ENCODE data around the gene STPG4. TPM values are rescaled to one million over a fixed set of nuclear protein-coding genes. Genes with fewer than 3 reads are reported as not detected.
A peak's percentile ranks its signal among the peaks of the same experiment; 100 is the strongest.

Gene STPG4
- total and polyA plus RNA-seq, 7 experiments from 2014 or later = 0.24 to 0.95 (median 0.73) TPM; not detected in 4

DNA sequence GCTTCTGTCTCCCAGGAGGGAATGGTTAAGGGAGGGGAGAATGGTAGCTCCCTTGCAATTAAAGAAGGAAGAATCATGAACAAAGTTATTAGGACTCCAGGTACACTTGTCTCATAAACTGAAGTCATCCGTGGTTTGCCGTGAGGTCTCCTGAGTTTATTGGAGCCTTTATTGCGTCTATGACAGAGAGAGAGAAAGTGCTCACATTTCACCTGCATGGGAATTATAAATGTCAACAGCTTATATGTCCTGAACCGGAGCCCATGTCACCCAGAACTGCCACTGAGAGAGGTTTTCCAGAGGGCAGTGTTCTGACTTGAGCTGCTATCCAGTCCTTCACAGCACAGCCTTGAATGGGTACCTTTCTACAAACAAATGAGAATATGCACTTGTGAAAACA lies 104.3 kb downstream of the STPG4 start:
- POLR2A ChIA-PET = no interaction called here
- Histone ChIP-seq H3K4me3 (ENCODE audit: low read length) (no peak overlapping the region), H3K9me3 (ENCODE audit: control insufficient read depth in 2 of 3, low read length in 3 of 3) (no peaks in the 10 kb centered on the region), H3K36me3 (ENCODE audit: control insufficient read depth in 2 of 3, insufficient read depth in 3 of 3, low read length in 3 of 3) (peaks cover 0 to 75% (median 0%) of the 10 kb centered on the region in 3 experiments), H3K4me1 (ENCODE audit: control insufficient read depth in 2 of 2, insufficient read depth in 2 of 2, low read length in 2 of 2) (peaks cover 0 to 2% of the 10 kb centered on the region in 2 donors), H3K27ac (ENCODE audit: low read depth, low read length) (no peak overlapping the region), H3K27me3 (ENCODE audit: control insufficient read depth in 2 of 2, insufficient read depth in 2 of 2, low read length in 2 of 2) (no peaks in the 10 kb centered on the region)
- Mint-ChIP-seq H3K4me1 (peaks cover 1 to 20% (median 10%) of the 10 kb centered on the region in 7 donors), H3K36me3 (peaks cover 2 to 64% (median 16%) of the 10 kb centered on the region in 5 donors), H3K27me3 (no peaks in the 10 kb centered on the region), H3K27ac (no peak overlapping the region), H3K9me3 (no peaks in the 10 kb centered on the region), H3K4me3 (no peak overlapping the region)
- CTCF ChIA-PET = no interaction called here
- ATAC-seq (no peak), DNase-seq (no peak)
- intact Hi-C loops (cut with micrococcal nuclease) = no loop called here

DNA sequence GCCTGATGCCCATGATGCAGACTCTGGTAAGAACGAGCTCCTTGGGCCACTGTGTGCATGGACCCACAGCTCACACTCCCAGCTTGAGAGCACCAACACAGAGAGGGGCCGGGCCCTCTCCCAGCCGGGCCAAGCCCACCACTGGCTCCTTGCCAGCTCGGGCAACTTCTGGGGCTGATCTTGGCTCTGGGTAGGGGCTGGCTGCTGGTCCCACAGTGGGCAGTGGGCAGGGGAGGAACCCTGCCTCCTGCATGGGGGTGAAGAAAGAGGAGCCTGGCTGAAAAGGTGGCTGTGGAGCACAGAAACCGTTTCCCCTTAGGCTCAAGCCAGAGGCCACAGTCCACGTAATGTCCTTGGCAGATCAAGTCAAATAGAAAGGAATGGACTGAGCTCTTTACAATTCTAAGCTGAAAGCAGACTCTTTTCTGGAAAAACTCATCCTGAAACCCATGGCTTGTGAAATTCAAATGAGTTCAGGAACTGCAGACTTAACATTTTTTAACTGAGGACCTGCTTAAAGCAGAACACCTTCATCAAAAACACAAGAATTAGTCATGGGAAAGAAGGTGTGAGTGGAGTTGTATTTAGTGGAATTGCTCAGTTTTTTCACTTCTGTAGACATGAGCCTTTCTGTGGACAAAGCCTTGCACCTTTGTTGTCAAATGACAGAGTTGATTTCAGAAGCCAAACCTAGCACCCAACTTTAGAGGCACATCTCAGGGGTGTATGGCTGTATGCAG lies 104.9 kb downstream of the STPG4 start:
- intact Hi-C loops (cut with micrococcal nuclease) = no loop called here
- Histone ChIP-seq H3K4me1 (ENCODE audit: control insufficient read depth in 2 of 2, insufficient read depth in 2 of 2, low read length in 2 of 2) (no peaks in the 10 kb centered on the region), H3K36me3 (ENCODE audit: control insufficient read depth in 2 of 3, insufficient read depth in 3 of 3, low read length in 3 of 3) (peaks cover 0 to 81% (median 0%) of the 10 kb centered on the region in 3 experiments), H3K27me3 (ENCODE audit: control insufficient read depth in 2 of 2, insufficient read depth in 2 of 2, low read length in 2 of 2) (no peaks in the 10 kb centered on the region), H3K27ac (ENCODE audit: low read depth, low read length) (no peak overlapping the region), H3K4me3 (ENCODE audit: low read length) (no peak overlapping the region), H3K9me3 (ENCODE audit: control insufficient read depth in 2 of 3, low read length in 3 of 3) (no peaks in the 10 kb centered on the region)
- Mint-ChIP-seq H3K4me1 (peaks cover 0 to 14% (median 7%) of the 10 kb centered on the region in 7 donors), H3K27ac (peak overlapping the region in 1 of 9 donors; percentile 65), H3K36me3 (peaks cover 7 to 65% (median 16%) of the 10 kb centered on the region in 5 donors), H3K27me3 (no peaks in the 10 kb centered on the region), H3K4me3 (no peak overlapping the region), H3K9me3 (no peaks in the 10 kb centered on the region)
- DNase-seq (no peak), ATAC-seq (no peak)
- ChIA-PET POLR2A (no interaction called here), CTCF (no interaction called here)

- peaks cover 0 to 88% (median 0%) of the 10 kb centered on the region in 3 experiments for H3K36me3 ChIP-seq (ENCODE audit: control insufficient read depth in 2 of 3, insufficient read depth in 3 of 3, low read length in 3 of 3)
Measured at GRCh38 chr2:47049502-47049901, 105.6 kb downstream of the STPG4 start.

GRCh38 chr2:47048801-47049480 lies 106.2 kb downstream of the STPG4 start:
- Histone ChIP-seq H3K9me3 (ENCODE audit: control insufficient read depth in 2 of 3, low read length in 3 of 3) (no peaks in the 10 kb centered on the region), H3K27ac (ENCODE audit: low read depth, low read length) (no peak overlapping the region), H3K27me3 (ENCODE audit: control insufficient read depth in 2 of 2, insufficient read depth in 2 of 2, low read length in 2 of 2) (no peaks in the 10 kb centered on the region), H3K4me3 (ENCODE audit: low read length) (no peak overlapping the region), H3K36me3 (ENCODE audit: control insufficient read depth in 2 of 3, insufficient read depth in 3 of 3, low read length in 3 of 3) (peaks cover 0 to 93% (median 0%) of the 10 kb centered on the region in 3 experiments), H3K4me1 (ENCODE audit: control insufficient read depth in 2 of 2, insufficient read depth in 2 of 2, low read length in 2 of 2) (no peaks in the 10 kb centered on the region)
- POLR2A ChIA-PET = no interaction called here
- Mint-ChIP-seq H3K9me3 (no peaks in the 10 kb centered on the region), H3K4me1 (peaks cover 0 to 7% (median 2%) of the 10 kb centered on the region in 7 donors), H3K27ac (no peak overlapping the region), H3K27me3 (no peaks in the 10 kb centered on the region), H3K4me3 (no peak overlapping the region), H3K36me3 (peaks cover 7 to 64% (median 16%) of the 10 kb centered on the region in 5 donors)
- DNase-seq (no peak), ATAC-seq (no peak)
- CTCF ChIA-PET = interaction anchor here (0.6 kb wide), 1 partner anchor 229 kb away, joined by 4 read pairs; no protein-coding TSS in a partner anchor
- intact Hi-C loops (cut with micrococcal nuclease) = no loop called here

More at GRCh38 chr2:47049502-47049901, 105.6 kb downstream of the STPG4 start:
- ATAC-seq (no peak), DNase-seq (no peak)
- no peaks in the 10 kb centered on the region for H3K9me3 Mint-ChIP-seq
- Histone ChIP-seq H3K27ac (ENCODE audit: low read depth, low read length) (no peak overlapping the region), H3K4me3 (ENCODE audit: low read length) (no peak overlapping the region), H3K4me1 (ENCODE audit: control insufficient read depth in 2 of 2, insufficient read depth in 2 of 2, low read length in 2 of 2) (no peaks in the 10 kb centered on the region), H3K9me3 (ENCODE audit: control insufficient read depth in 2 of 3, low read length in 3 of 3) (no peaks in the 10 kb centered on the region), H3K27me3 (ENCODE audit: control insufficient read depth in 2 of 2, insufficient read depth in 2 of 2, low read length in 2 of 2) (no peaks in the 10 kb centered on the region)
- intact Hi-C loops (cut with micrococcal nuclease) = no loop called here
- peaks cover 0 to 9% (median 4%) of the 10 kb centered on the region in 7 donors for H3K4me1 Mint-ChIP-seq
- ChIA-PET CTCF (no interaction called here), POLR2A (no interaction called here)
- H3K36me3 Mint-ChIP-seq = peaks cover 7 to 62% (median 16%) of the 10 kb centered on the region in 5 donors
- no peak overlapping the region for H3K27ac Mint-ChIP-seq
- H3K4me3 Mint-ChIP-seq = no peak overlapping the region
- H3K27me3 Mint-ChIP-seq = no peaks in the 10 kb centered on the region

- peak overlapping the region in 1 of 9 donors; percentile 32 for H3K27ac Mint-ChIP-seq
- no peaks in the 10 kb centered on the region for H3K27me3 ChIP-seq (ENCODE audit: control insufficient read depth in 2 of 2, insufficient read depth in 2 of 2, low read length in 2 of 2)
- no peak overlapping the region for H3K27ac ChIP-seq (ENCODE audit: low read depth, low read length)
- ChIA-PET CTCF (no interaction called here), POLR2A (no interaction called here)
- no peaks in the 10 kb centered on the region for H3K4me1 ChIP-seq (ENCODE audit: control insufficient read depth in 2 of 2, insufficient read depth in 2 of 2, low read length in 2 of 2)
- no peak overlapping the region for H3K4me3 Mint-ChIP-seq
- DNase-seq (no peak), ATAC-seq (no peak)
- no peaks in the 10 kb centered on the region for H3K9me3 Mint-ChIP-seq
- peaks cover 1 to 52% (median 9%) of the 10 kb centered on the region in 5 donors for H3K36me3 Mint-ChIP-seq
- H3K4me1 Mint-ChIP-seq = peaks cover 0 to 9% (median 0%) of the 10 kb centered on the region in 7 donors
- H3K4me3 ChIP-seq (ENCODE audit: low read length) = no peak overlapping the region
- peaks cover 0 to 85% (median 3%) of the 10 kb centered on the region in 3 experiments for H3K36me3 ChIP-seq (ENCODE audit: control insufficient read depth in 2 of 3, insufficient read depth in 3 of 3, low read length in 3 of 3)
- no peaks in the 10 kb centered on the region for H3K27me3 Mint-ChIP-seq
- intact Hi-C loops (cut with micrococcal nuclease) = no loop called here
- H3K9me3 ChIP-seq (ENCODE audit: control insufficient read depth in 2 of 3, low read length in 3 of 3) = no peaks in the 10 kb centered on the region
Measured at GRCh38 chr2:47046271-47046670, 108.8 kb downstream of the STPG4 start.

- peak overlapping the region in 3 of 9 donors; percentile 4 to 54 (median 52) for H3K27ac Mint-ChIP-seq
Measured at GRCh38 chr2:47043891-47044239, 111.2 kb downstream of the STPG4 start.

More at GRCh38 chr2:47043891-47044239, 111.2 kb downstream of the STPG4 start:
- Histone ChIP-seq H3K27ac (ENCODE audit: low read depth, low read length) (no peak overlapping the region), H3K27me3 (ENCODE audit: control insufficient read depth in 2 of 2, insufficient read depth in 2 of 2, low read length in 2 of 2) (no peaks in the 10 kb centered on the region), H3K9me3 (ENCODE audit: control insufficient read depth in 2 of 3, low read length in 3 of 3) (no peaks in the 10 kb centered on the region), H3K4me1 (ENCODE audit: control insufficient read depth in 2 of 2, insufficient read depth in 2 of 2, low read length in 2 of 2) (no peaks in the 10 kb centered on the region), H3K36me3 (ENCODE audit: control insufficient read depth in 2 of 3, insufficient read depth in 3 of 3, low read length in 3 of 3) (peaks cover 0 to 84% (median 3%) of the 10 kb centered on the region in 3 experiments), H3K4me3 (ENCODE audit: low read length) (no peak overlapping the region)
- Mint-ChIP-seq H3K9me3 (no peaks in the 10 kb centered on the region), H3K4me3 (no peak overlapping the region), H3K27me3 (no peaks in the 10 kb centered on the region), H3K36me3 (peaks cover 4 to 45% (median 13%) of the 10 kb centered on the region in 5 donors), H3K4me1 (peaks cover 1 to 13% (median 3%) of the 10 kb centered on the region in 7 donors)
- POLR2A ChIA-PET = no interaction called here
- ATAC-seq (no peak), DNase-seq (no peak)
- intact Hi-C loops (cut with micrococcal nuclease) = no loop called here
- CTCF ChIA-PET = no interaction called here
